GM21447 (cell line): ENCODE results near the gene NAPEPLD.
"Not testable (repeated sequence)": the region's sequence is repeated elsewhere in the genome, so short reads cannot be mapped to it uniquely, and the experiment has no call there.

Source experiments
- ATAC-seq: cut with Tn5 transposase; IDR thresholded peaks from one replicate; pipeline ENCODE4 v1.9.1; 2021; ENCODE audit not compliant: unreplicated experiment

Gene NAPEPLD

GRCh38 chr7:103148994-103149807 is at the start of gene NAPEPLD:
Gene NAPEPLD (minus strand): TSS chr7:103149099. CDS start chr7:103128776, 20,323 bp downstream.
- peak; percentile 86 for ATAC-seq

DNA sequence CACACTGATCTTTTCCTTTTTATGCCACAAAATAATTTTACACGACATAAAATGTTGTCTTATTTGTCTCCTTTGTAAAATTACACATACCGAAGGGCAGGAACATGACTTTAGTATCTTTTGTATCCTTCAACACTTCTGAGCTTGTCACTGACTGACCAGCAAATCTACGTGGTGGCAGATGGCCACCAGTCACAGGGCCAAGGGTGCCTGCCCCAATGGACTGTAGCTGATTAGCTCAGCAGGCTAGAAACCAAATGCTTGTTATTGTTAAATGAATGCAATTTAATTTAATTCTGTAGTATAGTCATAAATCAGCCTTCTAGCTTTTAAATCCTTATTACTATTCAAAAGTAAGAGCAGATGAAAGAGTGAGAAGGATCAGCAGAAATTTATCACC is 49.2 kb upstream of the NAPEPLD start:
- not testable (repeated sequence) for ATAC-seq

DNA sequence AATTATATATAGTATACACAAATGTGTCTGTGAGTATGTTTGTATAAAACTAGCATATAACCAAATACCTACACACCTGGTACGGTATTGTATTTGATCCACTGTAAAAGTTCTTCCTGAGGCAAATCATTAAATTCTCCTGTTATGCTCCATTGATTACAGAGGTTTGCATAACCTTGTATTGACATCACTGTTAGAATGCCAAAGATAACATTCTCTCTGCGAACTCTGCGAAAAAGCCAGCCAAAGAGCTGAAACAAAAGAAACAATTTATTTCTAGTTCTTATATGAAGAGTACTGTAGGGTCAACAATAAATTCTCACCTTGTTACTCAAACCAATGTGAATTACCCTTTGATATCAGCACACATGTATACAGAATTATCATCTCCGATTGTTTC is 46.5 kb upstream of the NAPEPLD start:
- not testable (repeated sequence) for ATAC-seq

DNA sequence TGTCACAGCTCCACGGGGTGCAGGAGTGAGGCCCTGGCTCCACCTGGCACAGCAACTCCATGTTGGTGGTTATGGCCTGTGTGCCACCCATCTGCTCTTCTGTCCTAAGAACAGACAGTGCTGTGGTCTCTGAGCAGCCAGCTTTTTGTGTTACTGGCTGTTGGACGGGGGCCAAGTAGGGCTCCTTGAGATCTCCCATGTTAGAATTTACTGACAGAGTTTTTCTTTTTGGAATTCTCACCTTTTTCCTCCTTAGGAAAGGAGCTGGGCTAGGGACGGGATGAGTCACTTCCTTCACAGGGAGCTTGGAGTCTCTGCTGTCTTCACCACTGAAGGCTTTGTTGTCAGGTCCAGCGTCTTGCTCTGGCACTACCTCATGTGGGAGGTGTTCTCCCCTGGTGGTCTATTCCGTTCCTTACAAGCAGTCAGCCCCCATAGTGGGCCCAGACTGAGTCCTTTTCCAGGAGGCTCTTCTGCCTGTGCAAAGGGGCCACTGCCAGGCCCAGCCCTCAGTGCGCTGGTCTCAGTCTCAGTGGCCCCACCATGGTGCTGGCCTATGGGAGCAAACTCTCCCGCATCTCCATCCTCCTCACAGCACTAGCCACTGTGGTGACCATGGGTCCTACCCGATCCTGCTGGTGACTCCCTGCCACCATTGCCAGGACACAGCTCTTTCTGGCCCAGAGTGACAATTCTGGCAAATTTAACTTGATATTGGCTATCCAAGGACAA is 23.7 kb upstream of the NAPEPLD start:
- ATAC-seq: not testable (repeated sequence)

- ATAC-seq: not testable (repeated sequence)
These were observed 23.0 kb upstream of the NAPEPLD start for GRCh38 chr7:103171695-103172414.

- not testable (repeated sequence) for ATAC-seq
These were observed 18.1 kb upstream of the NAPEPLD start for GRCh38 chr7:103166921-103167544.

DNA sequence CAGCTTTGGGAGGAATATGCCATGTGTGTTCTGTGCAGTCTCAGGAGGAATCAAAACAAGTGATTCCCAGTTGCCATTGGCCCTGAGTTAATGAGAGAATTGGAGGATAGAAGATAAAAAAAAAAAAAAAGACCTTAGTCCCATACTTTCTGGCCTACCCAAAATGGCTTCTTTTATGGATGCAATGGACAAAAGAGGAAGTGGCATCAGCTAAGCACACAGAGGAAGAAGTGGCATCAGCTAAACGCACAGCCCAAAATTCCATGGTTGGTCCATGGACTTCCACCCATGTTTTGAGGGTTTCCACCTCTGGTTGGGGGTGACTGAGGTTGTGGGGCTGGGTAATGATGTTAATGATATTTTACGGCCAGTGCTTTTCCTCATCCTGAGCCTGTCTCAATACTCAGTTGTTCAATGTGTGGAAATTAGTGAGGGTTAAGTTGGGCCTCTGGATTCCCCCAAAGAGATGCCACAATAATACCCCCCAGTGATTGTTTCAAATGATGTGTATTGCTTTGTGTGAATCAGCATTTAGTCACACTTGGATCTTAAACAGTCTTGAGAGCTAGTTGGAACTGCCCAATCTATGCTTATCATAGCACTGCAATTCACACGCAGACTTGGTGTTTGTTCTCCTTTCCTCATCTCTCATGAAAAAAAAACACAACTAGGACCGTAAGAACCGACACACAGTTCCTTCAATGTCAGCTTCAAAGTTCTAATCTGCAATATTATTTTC is 14.4 kb upstream of the NAPEPLD start:
- not testable (repeated sequence) for ATAC-seq

- ATAC-seq: not testable (repeated sequence)
These were observed 13.7 kb upstream of the NAPEPLD start for GRCh38 chr7:103162641-103163040.

DNA sequence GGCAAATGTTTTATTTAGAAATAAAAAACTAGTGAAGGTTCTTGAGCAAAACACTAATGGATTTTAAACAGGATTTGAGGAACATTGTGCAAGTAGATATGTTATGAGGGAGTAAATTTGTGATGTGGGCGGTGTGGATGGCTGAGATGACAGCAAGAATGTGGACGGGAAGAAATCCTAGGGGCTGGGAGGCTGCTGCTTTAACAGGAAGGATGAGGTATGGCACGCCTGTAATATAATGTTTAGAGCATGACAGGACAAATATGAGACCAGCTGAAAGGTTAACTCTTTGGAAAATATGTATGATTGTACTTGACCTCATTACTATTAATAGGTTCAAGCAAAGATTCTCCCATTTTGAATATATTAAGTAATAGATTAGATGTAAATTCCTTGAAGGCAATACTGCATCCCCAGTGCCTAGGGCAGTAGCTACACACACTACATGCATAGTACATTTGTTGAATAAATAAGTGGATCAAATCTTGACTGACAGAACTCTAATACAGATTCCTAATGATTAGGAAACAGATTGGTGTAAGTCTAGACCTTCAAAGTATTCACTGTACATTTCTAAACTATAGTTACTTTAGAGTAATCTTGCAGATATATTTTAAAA is 13.2 kb upstream of the NAPEPLD start:
- not testable (repeated sequence) for ATAC-seq

DNA sequence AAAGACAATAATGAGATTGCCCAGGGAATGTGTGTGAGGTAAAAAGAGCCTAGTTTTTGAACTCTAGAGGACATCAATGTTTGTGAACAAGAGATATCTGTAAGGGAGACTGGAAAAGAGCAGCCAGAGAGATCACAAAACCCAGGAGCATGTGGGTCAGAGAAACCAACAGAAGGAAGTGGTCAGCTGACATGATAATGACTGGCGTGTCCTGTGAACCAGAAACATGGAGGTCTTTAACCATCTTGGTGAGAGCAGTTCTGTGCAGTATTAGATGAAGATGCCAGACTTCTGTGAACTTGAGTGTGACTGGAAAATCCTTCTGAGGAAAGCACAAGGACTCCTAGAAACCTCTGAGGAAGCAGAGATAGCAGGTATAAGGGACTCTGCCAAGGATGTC is 10.2 kb upstream of the NAPEPLD start:
- not testable (repeated sequence) for ATAC-seq

- ATAC-seq: not testable (repeated sequence)
These were observed 6.6 kb upstream of the NAPEPLD start for GRCh38 chr7:103155331-103156024.

- no peak for ATAC-seq
These were observed 5.1 kb upstream of the NAPEPLD start for GRCh38 chr7:103154042-103154441.

- ATAC-seq: not testable (repeated sequence)
These were observed 4.1 kb upstream of the NAPEPLD start for GRCh38 chr7:103152744-103153617.

DNA sequence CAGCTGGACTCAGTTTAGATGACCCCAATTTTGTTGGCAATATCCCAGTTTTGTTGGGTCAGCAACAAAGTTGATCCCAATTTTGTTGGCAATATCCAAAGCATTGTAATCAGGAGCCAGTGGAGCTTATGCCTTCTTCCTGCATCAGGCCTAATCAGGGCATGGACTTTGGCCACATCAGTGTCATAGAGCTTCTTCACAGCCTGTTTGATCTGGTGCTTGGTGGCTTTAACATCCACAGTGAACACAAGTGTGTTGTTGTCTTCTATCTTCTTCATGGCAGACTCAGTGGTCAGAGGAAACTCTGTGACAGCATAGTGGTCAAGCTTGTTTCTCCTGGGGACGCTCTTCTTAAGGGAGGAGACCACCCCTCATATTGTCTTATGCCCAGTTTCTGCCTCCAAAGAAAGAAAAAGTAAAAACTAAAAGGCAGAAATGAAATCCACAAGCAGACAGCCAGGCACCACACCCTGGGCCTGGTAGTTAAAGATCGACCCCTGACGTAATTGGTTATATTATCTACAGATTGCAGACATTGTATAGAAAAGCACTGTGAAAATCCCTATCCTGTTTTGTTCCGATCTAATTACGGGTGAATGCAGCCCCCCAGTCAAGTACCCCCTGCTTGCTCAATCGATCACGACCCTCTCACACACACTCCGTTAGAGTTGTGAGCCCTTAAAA is 3.2 kb upstream of the NAPEPLD start:
- ATAC-seq: not testable (repeated sequence)

- no peak for ATAC-seq
These were observed 1.3 kb upstream of the NAPEPLD start for GRCh38 chr7:103150192-103150591.

DNA sequence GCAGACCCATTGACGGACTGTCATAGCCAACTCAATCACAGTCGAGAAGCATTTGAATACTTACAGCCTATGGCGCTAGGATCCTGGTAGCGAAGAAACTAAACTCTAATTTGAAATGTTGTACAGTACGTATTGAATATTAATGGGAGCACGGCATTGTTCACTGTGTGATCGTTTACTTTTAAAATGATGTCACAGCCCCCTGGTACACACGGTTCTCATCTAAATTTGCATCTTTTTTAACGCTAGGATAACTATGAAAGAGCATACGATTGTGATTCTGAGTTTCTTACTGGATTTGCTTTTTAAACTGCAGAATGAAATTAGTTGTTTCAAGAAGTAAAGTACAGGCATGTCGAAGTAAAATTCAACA is 895 bp upstream of the NAPEPLD start:
- ATAC-seq: peak; percentile 4

- no peak for ATAC-seq
These were observed 537 bp downstream of the NAPEPLD start for GRCh38 chr7:103148131-103148993.
